ENCODE measurements around the gene ATP13A3.

ATP13A3 gene

GRCh38 chr3:194360568-194360967 lies 126.2 kb downstream of the ATP13A3 start:
- no peak for TF ChIP-seq CTCF (IDR thresholded peaks at IDR 0.05)

DNA sequence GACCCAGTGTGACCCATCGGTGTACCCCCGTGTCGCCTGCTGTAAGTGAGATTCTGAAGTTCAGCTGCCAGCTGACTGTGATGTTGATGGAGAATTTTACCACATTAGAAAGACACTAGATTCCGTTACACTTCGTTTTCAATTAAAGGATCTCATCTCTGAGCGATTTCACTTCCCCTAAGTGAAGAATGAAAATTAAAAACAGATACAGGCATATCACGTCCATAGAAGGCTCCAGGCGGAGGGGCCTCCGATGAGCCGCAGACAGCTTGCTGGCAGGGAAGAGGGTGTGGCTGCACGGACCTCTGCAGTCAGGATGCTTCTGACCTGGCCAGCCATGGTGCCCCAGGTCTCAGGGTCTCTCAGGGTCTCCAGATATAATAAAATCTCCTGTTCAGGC lies 129.1 kb downstream of the ATP13A3 start:
- no peak for TF ChIP-seq CTCF (IDR thresholded peaks at IDR 0.05)

- no peak for TF ChIP-seq CTCF (IDR thresholded peaks at IDR 0.05)
Observed at GRCh38 chr3:194355379-194355778, 131.4 kb downstream of the ATP13A3 start.

GRCh38 chr3:194354315-194354714 lies 132.5 kb downstream of the ATP13A3 start:
- no peak for TF ChIP-seq CTCF (IDR thresholded peaks at IDR 0.05)

All from LNCAP (cell line).